H7 (cell line): ENCODE data around the gene DSG2. TPM values are rescaled to one million over a fixed set of nuclear protein-coding genes. Genes with fewer than 3 reads are reported as not detected.
A peak's percentile ranks its signal among the peaks of the same experiment; 100 is the strongest.

Source experiments
- DNase-seq: peaks from one replicate; pipeline ENCODE4 v3.0.0; 2012
- H3K27me3 ChIP-seq: 2 replicates; pipeline ENCODE4 v1.6.0; 2011; ENCODE audit warnings: mild to moderate bottlenecking, low read length; ENCODE audit not compliant: control insufficient read depth, insufficient read depth
- H3K36me3 ChIP-seq: replicated peaks from 2 replicates; pipeline ENCODE4 v1.5.1; 2011; ENCODE audit warnings: low read length; ENCODE audit not compliant: control insufficient read depth, insufficient read depth
- H3K4me3 ChIP-seq: 2 replicates; pipeline ENCODE4 v1.5.1; 2011; ENCODE audit warnings: low read depth, mild to moderate bottlenecking, control low read depth, low read length, moderate library complexity; ENCODE audit not compliant: insufficient read depth
- total RNA-seq: library from RNA; depleted of rRNA; stranded (reverse); fragments of >200 nt; shearing (Covaris generic); gene quantifications from 2 replicates; pipeline ENCODE4 v1.2.3, GENCODE V29; 2014; rRNA removed

The DSG2 gene
- 51.7 and 66.0 TPM in 2 replicates for total RNA-seq

DNA sequence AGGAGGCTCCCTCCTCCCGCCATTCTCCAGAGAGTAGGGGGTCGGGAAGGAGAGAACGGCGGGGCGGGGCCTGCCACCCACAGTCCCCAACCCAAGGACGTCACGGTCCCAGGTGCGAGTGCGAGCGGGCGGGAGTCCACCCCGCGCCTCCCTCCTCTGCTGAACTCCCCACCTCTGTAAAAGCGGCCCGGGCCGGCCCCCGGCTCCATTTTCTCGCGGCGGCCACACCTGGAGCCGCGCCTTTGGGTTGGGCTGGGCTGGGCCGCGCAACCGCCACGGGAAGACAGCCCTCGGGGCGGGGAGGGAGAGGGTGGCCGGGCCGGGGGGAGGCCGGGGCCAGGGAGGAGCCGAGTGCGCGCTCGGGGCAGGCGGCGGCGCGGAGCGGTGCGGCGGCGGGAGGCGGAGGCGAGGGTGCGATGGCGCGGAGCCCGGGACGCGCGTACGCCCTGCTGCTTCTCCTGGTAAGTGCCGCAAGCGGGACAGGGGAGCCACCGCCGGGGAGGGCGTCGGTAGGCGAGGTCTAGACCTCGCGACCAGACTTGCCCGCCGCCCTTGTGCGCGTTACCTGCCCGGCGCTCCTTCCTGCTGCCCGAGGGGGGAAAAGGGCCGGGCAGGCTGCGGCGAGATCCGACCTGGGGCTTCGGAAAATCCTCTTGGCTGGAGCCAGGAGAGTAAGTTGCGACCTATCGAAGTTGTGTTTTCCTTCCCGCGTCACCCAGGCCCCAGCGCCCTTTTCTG is at the start of gene DSG2:
Gene DSG2 (plus strand): TSS at position 342 of the 738 bp plus-strand sequence. CDS start 75 bp downstream, at position 417.
- H3K27me3 ChIP-seq, result no peaks in the 10 kb centered on the region; the same call in 1 of the 2 replicates

DNA sequence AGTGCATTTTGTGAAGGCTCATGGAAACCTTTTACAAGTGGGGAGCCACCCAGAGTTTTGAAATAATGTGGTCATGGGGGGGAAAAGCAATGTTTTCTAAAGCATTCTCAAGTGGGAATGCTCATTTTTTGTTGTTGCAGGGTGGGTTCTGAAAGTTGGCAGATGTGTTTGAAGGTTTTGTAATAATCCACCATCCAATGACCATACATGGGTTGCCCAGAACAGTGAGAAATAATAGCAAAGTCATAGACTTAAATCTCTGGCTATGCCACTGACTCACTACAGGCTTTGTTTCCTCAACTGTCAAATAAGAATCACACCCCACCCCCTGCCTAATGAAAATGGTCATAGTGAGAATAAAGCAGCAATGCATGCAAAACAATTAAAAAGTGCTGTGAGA is 47.6 kb upstream of the DSG2 start:
- Histone ChIP-seq H3K4me3 (no peak overlapping the region), H3K27me3 (no peaks in the 10 kb centered on the region), H3K36me3 (no peaks in the 10 kb centered on the region)
- no peak for DNase-seq

More for the DNA sequence above, at the start of gene DSG2:
- Histone ChIP-seq H3K36me3 (no peaks in the 10 kb centered on the region; the same call in 1 of the 2 replicates), H3K4me3 (peak within 1 kb of the TSS; percentile 94)
- peak; percentile 94 for DNase-seq

DNA sequence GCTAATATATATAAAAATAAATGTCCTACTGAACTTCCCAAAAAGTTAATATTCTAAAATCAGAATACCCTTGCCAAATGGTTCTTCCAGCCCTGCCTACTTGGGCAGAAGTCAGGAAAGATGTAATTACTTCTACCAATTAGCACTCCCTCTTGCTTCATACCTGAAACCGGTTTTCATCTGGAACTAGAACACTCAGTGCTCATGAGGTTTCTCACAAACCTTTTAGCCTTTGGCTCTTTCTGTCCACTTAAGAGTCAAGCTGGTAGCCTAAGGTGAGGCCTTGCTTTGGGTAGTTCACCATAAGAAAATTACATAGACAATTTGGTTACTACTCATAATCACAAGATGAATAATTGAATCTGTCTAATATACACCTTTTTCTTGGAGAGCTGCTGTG is 46.4 kb upstream of the DSG2 start:
- no peaks in the 10 kb centered on the region for H3K36me3 ChIP-seq
- DNase-seq, result no peak
- H3K4me3 ChIP-seq, result no peak overlapping the region
- H3K27me3 ChIP-seq, result no peaks in the 10 kb centered on the region

DNA sequence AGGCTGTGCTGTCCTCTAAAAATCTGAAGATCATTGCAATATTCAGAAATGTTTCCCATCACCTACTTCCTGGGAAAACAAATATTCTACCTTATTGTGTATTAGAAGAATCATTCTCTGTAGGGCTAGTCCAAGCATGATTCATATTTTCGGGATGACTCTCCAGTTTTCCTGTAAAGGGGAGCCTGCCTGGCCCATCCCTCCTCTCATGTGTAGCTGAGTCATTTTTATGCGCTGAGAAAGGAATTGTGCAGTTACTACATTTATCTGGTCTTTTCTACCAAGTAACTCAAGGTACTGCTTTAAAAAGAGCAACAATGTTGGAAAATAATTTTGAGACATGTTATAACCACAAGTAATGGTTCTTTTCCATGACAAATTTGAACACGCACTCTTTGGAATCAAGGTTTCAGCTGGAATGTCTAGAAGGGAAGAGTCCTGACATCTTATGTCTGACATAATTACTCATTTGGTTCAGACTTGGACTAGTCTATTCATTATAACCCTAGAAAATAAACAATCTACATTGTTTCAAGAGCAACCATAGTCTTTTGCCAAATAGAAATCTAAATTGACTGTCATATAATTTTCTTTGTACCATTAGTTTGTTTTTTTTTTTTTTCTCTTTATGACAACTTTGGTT is 43.8 kb upstream of the DSG2 start:
- H3K4me3 ChIP-seq, result no peak overlapping the region
- no peaks in the 10 kb centered on the region for H3K27me3 ChIP-seq
- DNase-seq, result no peak
- H3K36me3 ChIP-seq, result no peaks in the 10 kb centered on the region

DNA sequence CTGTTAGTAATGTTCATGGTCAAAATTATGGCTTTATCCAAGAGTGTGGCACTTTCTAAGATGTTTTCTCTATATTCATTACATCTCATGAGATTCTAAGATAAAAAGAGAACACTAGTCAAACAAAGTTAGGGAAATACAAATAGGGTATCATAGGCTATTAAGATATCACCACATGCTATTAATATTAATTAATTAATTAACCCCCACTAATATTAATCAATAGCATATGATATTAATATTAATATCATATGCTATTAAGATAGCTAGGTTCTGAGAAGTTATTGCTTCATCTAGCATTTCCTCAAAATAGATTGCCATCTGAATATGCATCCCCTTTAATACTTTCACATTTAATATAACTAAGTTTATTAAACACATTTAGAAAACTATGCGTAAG is 28.3 kb upstream of the DSG2 start:
- no peak overlapping the region for H3K4me3 ChIP-seq
- DNase-seq, result no peak

DNA sequence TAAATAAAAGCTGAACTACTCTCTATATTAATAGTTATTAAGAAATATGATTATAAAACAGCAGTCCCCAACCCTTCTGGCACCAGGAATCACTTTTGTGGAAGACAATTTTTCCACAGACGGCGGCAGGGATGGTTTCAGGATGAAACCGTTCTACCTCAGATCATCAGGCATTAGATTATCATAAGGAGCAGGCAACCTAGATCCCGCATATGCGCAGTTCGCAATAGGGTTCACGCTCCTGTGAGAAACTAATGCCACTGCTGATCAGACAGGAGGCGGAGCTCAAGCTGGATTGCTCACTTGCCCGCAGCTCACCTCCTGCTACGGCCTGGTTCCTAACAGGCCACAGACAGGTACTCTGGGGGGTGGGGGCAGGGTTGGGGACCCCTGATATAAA is 19.3 kb upstream of the DSG2 start:
- no peaks in the 10 kb centered on the region for H3K27me3 ChIP-seq
- H3K36me3 ChIP-seq, result no peaks in the 10 kb centered on the region
- no peak for DNase-seq
- H3K4me3 ChIP-seq, result no peak overlapping the region

More for the DNA sequence above, 28.3 kb upstream of the DSG2 start:
- H3K27me3 ChIP-seq, result no peaks in the 10 kb centered on the region
- no peaks in the 10 kb centered on the region for H3K36me3 ChIP-seq

DNA sequence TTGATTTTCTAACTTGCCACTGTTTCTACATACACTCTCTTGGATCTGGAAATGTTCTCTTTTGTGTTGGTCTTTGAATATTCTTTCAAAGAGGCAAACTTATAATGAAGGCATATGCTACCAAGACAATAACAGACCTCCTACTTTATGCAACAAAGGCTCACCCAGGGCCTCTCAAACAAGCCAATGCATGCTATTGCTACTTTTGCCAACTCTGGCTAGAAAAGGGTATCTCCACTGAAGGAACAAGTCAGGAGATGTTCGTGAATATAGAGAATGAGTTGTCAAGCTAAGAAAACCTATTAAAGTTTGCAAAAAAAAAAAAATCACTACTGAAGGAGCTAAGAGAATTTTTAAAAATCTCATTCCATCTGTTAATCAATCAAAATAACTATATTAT is 15.9 kb upstream of the DSG2 start:
- no peaks in the 10 kb centered on the region for H3K36me3 ChIP-seq
- no peak overlapping the region for H3K4me3 ChIP-seq
- H3K27me3 ChIP-seq, result no peaks in the 10 kb centered on the region
- no peak for DNase-seq

DNA sequence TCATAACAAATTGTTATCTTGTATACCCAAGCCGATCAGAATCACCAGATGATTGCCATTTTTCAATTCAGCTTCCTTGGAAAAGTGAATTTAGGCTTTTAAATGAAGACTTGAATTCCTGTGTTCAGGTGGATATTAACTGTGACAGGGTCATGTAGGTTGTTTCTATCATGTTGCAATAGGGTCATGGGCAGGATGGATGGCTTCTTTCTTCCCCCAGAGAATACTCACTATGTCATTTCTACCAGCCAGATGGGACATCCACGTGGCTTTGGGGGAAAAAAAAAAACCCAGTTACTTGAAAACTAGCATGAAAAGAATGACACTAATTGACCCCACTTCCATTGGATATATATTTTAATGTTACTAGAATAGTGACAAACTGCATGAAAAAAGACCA is 14.6 kb upstream of the DSG2 start:
- Histone ChIP-seq H3K27me3 (no peaks in the 10 kb centered on the region), H3K4me3 (no peak overlapping the region), H3K36me3 (no peaks in the 10 kb centered on the region)
- DNase-seq, result no peak

DNA sequence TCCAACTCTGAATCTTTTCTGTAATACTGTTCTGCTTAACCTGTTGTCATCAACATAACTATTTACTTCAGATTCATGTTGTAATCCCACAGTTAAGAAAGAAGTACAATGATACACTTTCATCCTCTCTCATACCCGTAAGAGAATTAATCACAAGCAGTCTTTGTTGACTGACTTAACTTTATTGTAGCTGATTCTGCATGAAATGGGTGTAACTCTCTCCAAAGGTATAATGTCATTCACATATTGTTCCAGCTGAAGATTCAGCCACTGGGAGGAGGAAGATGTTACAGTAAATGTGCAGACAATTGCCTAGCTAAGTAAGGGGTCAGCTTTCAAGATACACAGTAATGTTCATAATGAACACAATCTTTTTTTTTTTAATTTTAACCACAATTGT is 13.5 kb upstream of the DSG2 start:
- H3K36me3 ChIP-seq, result no peaks in the 10 kb centered on the region
- H3K27me3 ChIP-seq, result no peaks in the 10 kb centered on the region
- no peak overlapping the region for H3K4me3 ChIP-seq
- DNase-seq, result no peak

DNA sequence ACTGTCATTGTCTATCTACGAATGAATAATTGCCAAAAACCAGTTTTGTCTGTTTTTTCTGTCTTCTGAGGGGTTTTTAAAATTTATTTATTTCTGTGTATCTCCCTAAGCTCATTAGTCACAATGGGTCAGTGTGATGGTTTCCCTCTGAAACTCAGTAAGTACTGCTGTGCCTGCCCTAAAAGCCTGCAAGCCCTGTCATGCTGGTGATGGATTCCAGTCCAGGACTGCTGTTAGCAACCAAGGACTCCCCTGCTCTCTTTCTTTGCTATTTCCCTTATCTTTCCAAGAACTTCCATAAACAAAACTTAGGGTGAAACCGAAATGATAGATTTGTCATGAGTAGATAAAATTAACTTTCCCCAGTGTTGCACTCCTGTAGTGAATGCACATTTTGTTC is 11.8 kb upstream of the DSG2 start:
- no peak for DNase-seq
- H3K4me3 ChIP-seq, result no peak overlapping the region
- H3K36me3 ChIP-seq, result no peaks in the 10 kb centered on the region

DNA sequence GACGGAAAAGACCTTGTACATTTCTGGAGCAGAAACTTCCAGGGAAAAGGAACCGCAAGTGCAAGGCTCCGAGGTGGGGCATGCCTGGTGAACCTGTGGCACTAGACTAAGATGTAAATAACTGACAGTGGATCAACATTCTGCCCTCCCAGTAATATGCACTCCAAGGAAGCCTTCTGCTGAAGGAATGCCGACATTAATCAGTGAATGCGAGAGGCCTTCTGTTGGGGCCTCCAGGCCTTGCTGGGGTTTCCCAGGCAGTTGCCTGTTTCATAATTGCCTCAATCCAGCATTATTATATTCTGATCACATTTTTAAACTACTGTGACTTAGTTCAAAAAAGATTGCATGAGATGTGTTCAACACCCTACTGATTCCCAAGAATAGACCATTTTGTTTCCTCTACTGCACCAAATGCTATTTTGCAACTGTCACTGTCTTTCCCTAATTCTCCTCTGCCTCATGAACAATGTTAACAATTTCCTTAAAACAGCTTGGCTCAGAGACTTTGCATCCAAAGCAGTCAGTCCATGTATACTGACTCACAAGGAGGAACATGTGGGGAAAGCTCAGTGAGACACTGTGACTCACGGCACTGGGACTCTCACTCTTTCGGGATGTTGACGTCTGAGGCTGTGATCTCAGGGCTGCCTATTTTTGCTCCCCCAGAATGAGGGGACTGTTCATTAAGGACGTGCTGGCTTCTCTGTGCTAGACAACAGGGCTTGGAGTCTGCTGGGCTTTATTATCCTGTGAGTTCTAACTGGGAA is 10.5 kb upstream of the DSG2 start:
- Histone ChIP-seq H3K4me3 (no peak overlapping the region), H3K27me3 (no peaks in the 10 kb centered on the region), H3K36me3 (no peaks in the 10 kb centered on the region)
- DNase-seq, result no peak

More for the DNA sequence above, 11.8 kb upstream of the DSG2 start:
- H3K27me3 ChIP-seq, result no peaks in the 10 kb centered on the region

DNA sequence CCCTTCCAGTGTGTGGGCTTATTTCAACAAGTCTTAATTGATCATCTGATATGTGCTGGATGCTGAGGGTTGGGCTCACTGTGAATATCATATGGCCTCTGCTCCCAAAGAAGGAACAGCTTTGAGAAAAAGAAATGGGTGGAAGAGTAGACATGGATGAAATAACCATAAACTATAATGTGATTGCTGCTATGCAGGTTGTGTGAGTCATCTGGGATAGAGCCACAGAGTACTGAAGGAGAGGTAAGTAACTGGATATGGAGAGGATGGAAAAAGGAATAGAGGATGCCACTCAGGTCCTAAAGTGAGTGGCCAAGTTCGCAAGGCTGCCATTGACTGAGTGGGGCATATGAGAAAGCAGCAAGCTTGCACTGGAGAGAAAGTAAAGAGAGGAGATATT is 8.7 kb upstream of the DSG2 start:
- Histone ChIP-seq H3K36me3 (no peaks in the 10 kb centered on the region), H3K4me3 (no peak overlapping the region), H3K27me3 (no peaks in the 10 kb centered on the region)
- DNase-seq, result no peak

DNA sequence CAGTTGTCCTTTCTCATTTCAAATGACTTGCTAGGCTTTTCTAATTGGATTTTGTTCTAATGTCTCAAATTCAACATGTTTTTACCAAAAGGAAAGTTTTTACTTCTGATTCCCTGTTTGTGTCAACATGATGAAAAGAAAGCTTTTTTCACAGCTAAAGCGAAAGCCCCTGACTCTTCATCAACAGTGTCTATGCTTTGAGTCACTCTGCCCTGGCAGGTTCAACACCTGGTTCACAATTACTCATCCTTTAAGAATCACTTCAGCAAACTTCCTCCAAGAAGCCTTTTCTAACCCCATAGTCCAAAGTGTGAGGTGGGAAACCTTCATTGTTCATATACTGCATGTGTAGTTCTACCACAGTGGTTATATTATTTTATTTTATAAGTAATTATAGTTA is 7.6 kb upstream of the DSG2 start:
- H3K27me3 ChIP-seq, result no peaks in the 10 kb centered on the region
- no peak overlapping the region for H3K4me3 ChIP-seq
- no peak for DNase-seq
- no peaks in the 10 kb centered on the region for H3K36me3 ChIP-seq

DNA sequence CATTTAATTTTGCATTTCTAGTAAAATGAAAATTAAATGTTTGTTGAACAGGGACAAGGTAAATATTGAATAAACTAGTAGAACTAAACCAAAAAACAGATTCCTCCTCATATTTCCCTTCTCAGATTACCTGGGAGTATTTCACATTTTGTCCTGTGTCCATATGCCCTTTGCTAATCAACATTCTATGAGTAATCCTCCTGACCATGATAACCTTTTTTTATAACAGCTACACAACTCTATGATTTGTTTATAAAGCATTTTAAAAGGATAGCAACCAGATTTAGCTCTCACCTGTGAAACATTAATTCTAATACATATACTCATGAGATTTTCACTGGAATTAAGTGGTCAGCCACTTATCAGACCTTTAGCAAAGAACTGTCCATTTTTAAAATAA is 7.1 kb upstream of the DSG2 start:
- no peak for DNase-seq
- no peak overlapping the region for H3K4me3 ChIP-seq
- H3K27me3 ChIP-seq, result no peaks in the 10 kb centered on the region
- H3K36me3 ChIP-seq, result no peaks in the 10 kb centered on the region

DNA sequence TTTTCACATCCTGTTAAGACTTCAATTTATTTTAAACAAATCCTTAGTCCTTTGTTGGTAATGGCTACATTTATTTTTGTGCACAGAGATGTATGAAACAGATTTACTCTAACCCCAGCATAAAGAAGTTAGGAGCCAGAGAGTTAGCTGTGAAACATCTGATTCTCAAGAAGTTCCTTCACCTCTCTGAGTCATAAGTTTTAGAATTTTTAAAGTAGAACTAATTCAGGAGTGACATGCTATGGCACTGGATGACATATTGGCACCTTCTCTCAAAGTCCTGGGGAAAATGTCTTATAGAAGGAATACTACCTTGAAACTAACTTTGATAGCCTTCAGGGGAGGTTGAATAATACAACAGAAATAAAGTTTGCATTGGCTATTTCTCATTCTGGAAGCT is 6.4 kb upstream of the DSG2 start:
- no peak for DNase-seq
- Histone ChIP-seq H3K4me3 (no peak overlapping the region), H3K27me3 (no peaks in the 10 kb centered on the region), H3K36me3 (no peaks in the 10 kb centered on the region)
